ENCODE results near the gene RORB. TPM values are rescaled to one million over a fixed set of nuclear protein-coding genes. Genes with fewer than 3 reads are reported as not detected.

The RORB gene
- total RNA-seq, 1 experiment from 2014 or later: not detected

DNA sequence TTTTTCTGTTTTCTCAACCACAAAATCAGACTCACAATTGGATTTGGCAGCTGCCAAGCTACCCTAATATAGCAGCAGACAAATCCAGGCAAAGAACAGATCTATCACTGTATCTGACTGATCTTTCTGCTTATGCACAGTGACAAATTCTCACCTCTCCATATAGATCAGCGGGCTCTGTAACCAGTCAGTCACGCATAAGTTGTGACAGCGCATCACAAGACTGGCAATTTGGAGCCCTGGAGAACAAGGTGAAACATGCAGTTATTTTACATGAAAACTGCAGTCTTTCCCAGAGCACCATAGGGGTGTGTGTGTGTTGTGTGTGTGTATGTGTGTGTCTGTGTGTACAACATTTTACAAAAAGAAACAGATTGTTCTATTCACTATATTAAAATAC, 37.7 kb downstream of the RORB start:
- Mint-ChIP-seq H3K9me3 (ENCODE audit: unreplicated experiment) (no peaks in the 10 kb centered on the region), H3K36me3 (ENCODE audit: insufficient read depth, unreplicated experiment) (no peaks in the 10 kb centered on the region), H3K27me3 (ENCODE audit: insufficient read depth, unreplicated experiment) (no peaks in the 10 kb centered on the region), H3K4me1 (ENCODE audit: low read depth, unreplicated experiment) (no peaks in the 10 kb centered on the region), H3K27ac (ENCODE audit: unreplicated experiment) (no peak overlapping the region), H3K4me3 (ENCODE audit: unreplicated experiment) (no peak overlapping the region)
- no peaks in the 10 kb centered on the region for H3K4me1 ChIP-seq
- no peaks in the 10 kb centered on the region for H3K9me3 ChIP-seq
- ChIA-PET CTCF (no interaction called here), POLR2A (no interaction called here)
- H3K27me3 ChIP-seq (replicated peaks; ENCODE audit: control insufficient read depth, insufficient read depth, low read length): no peaks in the 10 kb centered on the region
- no peak for DNase-seq
- no TSS peak for BruUV-seq (replicated peaks)
- no peaks in the 10 kb centered on the region for H3K36me3 ChIP-seq (ENCODE audit: control insufficient read depth, insufficient read depth, low read length)
- intact Hi-C loops (cut with micrococcal nuclease; ENCODE audit: unreplicated experiment): no loop called here
- TF ChIP-seq, protein P1, sequence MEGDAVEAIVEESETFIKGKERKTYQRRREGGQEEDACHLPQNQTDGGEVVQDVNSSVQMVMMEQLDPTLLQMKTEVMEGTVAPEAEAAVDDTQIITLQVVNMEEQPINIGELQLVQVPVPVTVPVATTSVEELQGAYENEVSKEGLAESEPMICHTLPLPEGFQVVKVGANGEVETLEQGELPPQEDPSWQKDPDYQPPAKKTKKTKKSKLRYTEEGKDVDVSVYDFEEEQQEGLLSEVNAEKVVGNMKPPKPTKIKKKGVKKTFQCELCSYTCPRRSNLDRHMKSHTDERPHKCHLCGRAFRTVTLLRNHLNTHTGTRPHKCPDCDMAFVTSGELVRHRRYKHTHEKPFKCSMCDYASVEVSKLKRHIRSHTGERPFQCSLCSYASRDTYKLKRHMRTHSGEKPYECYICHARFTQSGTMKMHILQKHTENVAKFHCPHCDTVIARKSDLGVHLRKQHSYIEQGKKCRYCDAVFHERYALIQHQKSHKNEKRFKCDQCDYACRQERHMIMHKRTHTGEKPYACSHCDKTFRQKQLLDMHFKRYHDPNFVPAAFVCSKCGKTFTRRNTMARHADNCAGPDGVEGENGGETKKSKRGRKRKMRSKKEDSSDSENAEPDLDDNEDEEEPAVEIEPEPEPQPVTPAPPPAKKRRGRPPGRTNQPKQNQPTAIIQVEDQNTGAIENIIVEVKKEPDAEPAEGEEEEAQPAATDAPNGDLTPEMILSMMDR (IDR thresholded peaks at IDR 0.05; ENCODE audit: insufficient read depth in 1 of 2, low read depth in 1 of 2, low read length in 1 of 2, severe bottlenecking in 1 of 2, unreplicated experiment in 1 of 2): no peak
- no peak overlapping the region for H3K4me3 ChIP-seq (ENCODE audit: low read depth, low read length)

DNA sequence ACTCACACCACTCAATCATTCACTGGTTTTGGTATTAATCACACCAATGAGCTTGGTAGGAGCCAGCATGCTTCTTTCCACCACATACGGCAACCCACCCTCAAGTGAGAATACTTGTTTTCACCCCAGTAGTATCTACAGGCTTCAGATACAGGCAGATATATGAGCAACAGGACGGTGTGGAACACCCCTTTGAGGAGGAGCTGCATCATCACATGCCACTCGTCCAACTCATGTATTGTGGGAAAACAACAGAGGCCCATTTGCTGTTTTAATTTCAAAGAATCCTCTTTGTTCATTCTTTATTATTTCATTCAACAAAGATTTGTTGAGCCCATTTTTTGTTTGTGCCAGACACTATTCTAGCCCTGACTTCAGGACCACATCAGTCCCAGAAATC, 46.0 kb downstream of the RORB start:
- Mint-ChIP-seq H3K9me3 (ENCODE audit: unreplicated experiment) (no peaks in the 10 kb centered on the region), H3K36me3 (ENCODE audit: insufficient read depth, unreplicated experiment) (no peaks in the 10 kb centered on the region), H3K27me3 (ENCODE audit: insufficient read depth, unreplicated experiment) (peaks cover 3% of the 10 kb centered on the region), H3K27ac (ENCODE audit: unreplicated experiment) (no peak overlapping the region), H3K4me1 (ENCODE audit: low read depth, unreplicated experiment) (no peaks in the 10 kb centered on the region), H3K4me3 (ENCODE audit: unreplicated experiment) (no peak overlapping the region)
- H3K36me3 ChIP-seq (ENCODE audit: control insufficient read depth, insufficient read depth, low read length): no peaks in the 10 kb centered on the region
- no peak for DNase-seq
- no TSS peak for BruUV-seq (replicated peaks)
- H3K4me1 ChIP-seq: no peaks in the 10 kb centered on the region
- TF ChIP-seq, protein P1 (IDR thresholded peaks at IDR 0.05; ENCODE audit: insufficient read depth in 1 of 2, low read depth in 1 of 2, low read length in 1 of 2, severe bottlenecking in 1 of 2, unreplicated experiment in 1 of 2): no peak
- no peaks in the 10 kb centered on the region for H3K9me3 ChIP-seq
- ChIA-PET POLR2A (no interaction called here), CTCF (no interaction called here)
- intact Hi-C loops (cut with micrococcal nuclease; ENCODE audit: unreplicated experiment): no loop called here
- H3K4me3 ChIP-seq (ENCODE audit: low read depth, low read length): no peak overlapping the region
- H3K27me3 ChIP-seq (replicated peaks; ENCODE audit: control insufficient read depth, insufficient read depth, low read length): no peaks in the 10 kb centered on the region

DNA sequence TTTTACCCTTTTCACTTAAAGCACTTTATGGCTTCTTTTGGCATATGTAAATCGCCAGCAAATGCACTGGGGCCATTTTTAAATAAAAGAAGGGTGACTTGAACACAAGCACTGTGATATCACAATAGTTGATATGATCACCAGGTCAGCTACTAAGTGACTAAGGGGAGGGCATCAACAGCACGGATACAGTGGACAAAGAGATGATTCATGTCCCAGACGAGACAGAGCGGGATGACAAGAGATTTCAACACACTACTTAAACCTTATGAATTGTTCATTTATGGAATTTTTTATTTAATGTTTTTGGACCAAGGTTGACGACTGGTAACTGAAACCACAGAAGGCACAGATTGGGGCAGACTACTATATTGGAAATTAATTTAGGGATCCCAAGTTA, 54.1 kb downstream of the RORB start:
- Mint-ChIP-seq H3K4me3 (ENCODE audit: unreplicated experiment) (no peak overlapping the region), H3K27ac (ENCODE audit: unreplicated experiment) (no peak overlapping the region), H3K36me3 (ENCODE audit: insufficient read depth, unreplicated experiment) (no peaks in the 10 kb centered on the region), H3K27me3 (ENCODE audit: insufficient read depth, unreplicated experiment) (peaks cover 3% of the 10 kb centered on the region), H3K4me1 (ENCODE audit: low read depth, unreplicated experiment) (no peaks in the 10 kb centered on the region), H3K9me3 (ENCODE audit: unreplicated experiment) (no peaks in the 10 kb centered on the region)
- DNase-seq: no peak
- Histone ChIP-seq H3K36me3 (ENCODE audit: control insufficient read depth, insufficient read depth, low read length) (no peaks in the 10 kb centered on the region), H3K27me3 (replicated peaks; ENCODE audit: control insufficient read depth, insufficient read depth, low read length) (no peaks in the 10 kb centered on the region), H3K4me1 (no peaks in the 10 kb centered on the region), H3K9me3 (no peaks in the 10 kb centered on the region), H3K4me3 (ENCODE audit: low read depth, low read length) (no peak overlapping the region)
- no TSS peak for BruUV-seq (replicated peaks)
- TF ChIP-seq, protein P1 (IDR thresholded peaks at IDR 0.05; ENCODE audit: insufficient read depth in 1 of 2, low read depth in 1 of 2, low read length in 1 of 2, severe bottlenecking in 1 of 2, unreplicated experiment in 1 of 2): no peak
- ChIA-PET POLR2A (no interaction called here), CTCF (no interaction called here)
- intact Hi-C loops (cut with micrococcal nuclease; ENCODE audit: unreplicated experiment): no loop called here
